IPS DF 6.9 (cell line): Measurements from ENCODE around the gene PLB1.
A peak's percentile ranks its signal among the peaks of the same experiment; 100 is the strongest.

Experiments used
- DNase-seq: peaks from one replicate; pipeline ENCODE4 v3.0.0-alpha.2; 2013; ENCODE audit warnings: low read depth, low spot score
- H3K27ac ChIP-seq: one replicate; pipeline ENCODE4 v1.5.1; 2013; ENCODE audit warnings: low read length, control low read depth
- H3K27me3 ChIP-seq: 2 replicates; pipeline ENCODE4 v1.6.1; 2013; ENCODE audit warnings: mild to moderate bottlenecking, low read length; ENCODE audit not compliant: control insufficient read depth, insufficient read depth
- H3K36me3 ChIP-seq: 2 replicates; pipeline ENCODE4 v1.6.1; 2013; ENCODE audit warnings: low read length; ENCODE audit not compliant: control insufficient read depth, insufficient read depth
- H3K4me1 ChIP-seq: 2 replicates; pipeline ENCODE4 v1.6.1; 2013; ENCODE audit warnings: low read length; ENCODE audit not compliant: control insufficient read depth, insufficient read depth
- H3K4me3 ChIP-seq: 2 replicates; pipeline ENCODE4 v1.5.1; 2013; ENCODE audit warnings: mild to moderate bottlenecking, low read length
- H3K9me3 ChIP-seq: 2 replicates; pipeline ENCODE4 v1.6.1; 2013; ENCODE audit warnings: low read length, inconsistent platforms; ENCODE audit not compliant: control insufficient read depth, insufficient read depth
- WGBS: extraction: QIAGEN DNeasy Blood & Tissue Kit; methylation state at CpG from one replicate; pipeline ENCODE4 v1.1.7; 2013; ENCODE audit warnings: mixed read lengths, missing lambda C conversion rate; ENCODE audit not compliant: insufficient read length, insufficient coverage; 5-methylcytosine and 5-hydroxymethylcytosine counted together

Gene PLB1

GRCh38 chr2:28558158-28558820 is 62.4 kb downstream of the PLB1 start:
- no CpG with 5 or more reads among the region's 5 CpGs for WGBS
- H3K4me1 ChIP-seq, result no peaks in the 10 kb centered on the region
- no peak overlapping the region for H3K4me3 ChIP-seq
- H3K36me3 ChIP-seq, result no peaks in the 10 kb centered on the region
- H3K27me3 ChIP-seq, result no peaks in the 10 kb centered on the region
- no peak for DNase-seq
- no peak overlapping the region for H3K27ac ChIP-seq
- no peaks in the 10 kb centered on the region for H3K9me3 ChIP-seq

- Histone ChIP-seq H3K4me1 (no peaks in the 10 kb centered on the region), H3K27me3 (no peaks in the 10 kb centered on the region), H3K4me3 (no peak overlapping the region), H3K9me3 (no peaks in the 10 kb centered on the region), H3K36me3 (no peaks in the 10 kb centered on the region), H3K27ac (no peak overlapping the region)
- DNase-seq, result no peak
- WGBS, result no CpG with 5 or more reads among the region's 4 CpGs
Observed at GRCh38 chr2:28558918-28559317, 63.1 kb downstream of the PLB1 start.

- Histone ChIP-seq H3K27ac (no peak overlapping the region), H3K4me3 (no peak overlapping the region), H3K9me3 (no peaks in the 10 kb centered on the region), H3K36me3 (no peaks in the 10 kb centered on the region), H3K4me1 (0 out of 2 replicates have a peak, but pooled peaks cover 2% of the 10 kb centered on the region), H3K27me3 (no peaks in the 10 kb centered on the region)
- WGBS, result no CpG with 5 or more reads among the region's 1 CpG
- DNase-seq, result no peak
Observed at GRCh38 chr2:28563869-28564268, 68.0 kb downstream of the PLB1 start.

GRCh38 chr2:28564346-28564745 is 68.5 kb downstream of the PLB1 start:
- DNase-seq, result no peak
- no peaks in the 10 kb centered on the region for H3K36me3 ChIP-seq
- H3K9me3 ChIP-seq, result no peaks in the 10 kb centered on the region
- no CpG with 5 or more reads among the region's 4 CpGs for WGBS
- H3K27me3 ChIP-seq, result no peaks in the 10 kb centered on the region
- H3K27ac ChIP-seq, result no peak overlapping the region
- 0 out of 2 replicates have a peak, but pooled peaks cover 2% of the 10 kb centered on the region for H3K4me1 ChIP-seq
- H3K4me3 ChIP-seq, result no peak overlapping the region

- WGBS, result no CpG with 5 or more reads among the region's 4 CpGs
- 0 out of 2 replicates have a peak, but pooled peaks cover 2% of the 10 kb centered on the region for H3K4me1 ChIP-seq
- DNase-seq, result no peak
- H3K27me3 ChIP-seq, result no peaks in the 10 kb centered on the region
- H3K36me3 ChIP-seq, result no peaks in the 10 kb centered on the region
- H3K9me3 ChIP-seq, result no peaks in the 10 kb centered on the region
- H3K4me3 ChIP-seq, result no peak overlapping the region
- H3K27ac ChIP-seq, result no peak overlapping the region
Observed at GRCh38 chr2:28565033-28565432, 69.2 kb downstream of the PLB1 start.

DNA sequence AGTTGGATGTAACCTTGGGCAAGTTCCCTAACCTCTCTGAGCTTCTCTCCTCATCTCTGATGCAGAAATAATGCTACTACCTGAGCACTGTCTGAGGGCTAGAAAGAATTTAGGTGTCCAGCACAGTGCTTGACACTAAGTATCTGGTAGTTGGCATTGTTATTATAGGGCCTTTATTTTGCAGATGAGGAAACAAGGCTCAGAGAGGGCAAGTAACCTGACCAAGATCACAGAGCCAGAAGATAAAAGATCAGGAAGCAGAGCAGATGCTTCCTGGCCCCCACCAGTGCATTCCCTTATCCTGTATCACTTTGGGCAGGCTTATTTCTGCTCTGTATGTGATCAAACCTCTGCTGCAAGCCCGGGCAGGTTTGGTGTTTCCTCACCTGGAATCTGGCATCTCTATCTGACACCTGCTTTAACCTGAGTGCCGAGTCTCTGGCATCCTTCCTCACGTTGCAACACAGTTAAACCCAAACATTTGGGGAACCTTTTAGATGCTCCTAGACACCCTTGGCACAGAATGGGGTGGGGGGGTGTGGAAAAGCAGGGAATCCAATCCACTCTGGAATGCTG is 69.9 kb downstream of the PLB1 start:
- no peaks in the 10 kb centered on the region for H3K27me3 ChIP-seq
- WGBS, result no CpG with 5 or more reads among the region's 3 CpGs
- H3K4me3 ChIP-seq, result no peak overlapping the region
- DNase-seq, result no peak
- H3K27ac ChIP-seq, result no peak overlapping the region
- no peaks in the 10 kb centered on the region for H3K36me3 ChIP-seq
- H3K9me3 ChIP-seq, result no peaks in the 10 kb centered on the region
- H3K4me1 ChIP-seq, result 0 out of 2 replicates have a peak, but pooled peaks cover 2% of the 10 kb centered on the region

GRCh38 chr2:28566521-28567041 is 70.7 kb downstream of the PLB1 start:
- DNase-seq, result peak; percentile 45
- Histone ChIP-seq H3K27ac (no peak overlapping the region), H3K36me3 (no peaks in the 10 kb centered on the region), H3K4me3 (peak overlapping the region; percentile 75; the same call in 1 of the 2 replicates), H3K27me3 (no peaks in the 10 kb centered on the region), H3K4me1 (0 out of 2 replicates have a peak, but pooled peaks cover 2% of the 10 kb centered on the region), H3K9me3 (no peaks in the 10 kb centered on the region)
- WGBS, result no CpG with 5 or more reads among the region's 38 CpGs

DNA sequence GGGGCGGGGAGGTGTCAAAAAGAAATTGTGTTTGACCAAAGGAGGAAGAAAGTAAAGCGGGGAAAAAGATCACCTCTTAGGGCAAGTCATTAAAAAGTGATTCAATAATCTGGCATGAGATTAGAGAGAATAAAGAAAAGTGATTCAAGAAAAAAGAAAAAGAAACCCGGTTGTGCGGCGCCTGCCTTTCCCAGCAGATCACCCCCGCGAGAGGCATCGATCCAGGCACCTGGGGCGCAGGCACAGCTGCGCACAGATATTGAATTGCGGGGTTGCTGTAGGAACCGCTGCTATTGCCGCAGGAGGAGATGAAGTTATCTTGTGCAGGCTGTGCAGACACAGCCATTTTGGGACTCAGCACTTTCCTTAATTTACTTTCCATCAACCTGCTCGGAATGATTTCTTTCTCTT is 71.2 kb downstream of the PLB1 start:
- WGBS, result no CpG with 5 or more reads among the region's 14 CpGs

GRCh38 chr2:28568036-28568435 is 72.2 kb downstream of the PLB1 start:
- H3K4me3 ChIP-seq, result no peak overlapping the region
- H3K27ac ChIP-seq, result no peak overlapping the region
- 0 out of 2 replicates have a peak, but pooled peaks cover 2% of the 10 kb centered on the region for H3K4me1 ChIP-seq
- H3K9me3 ChIP-seq, result no peaks in the 10 kb centered on the region
- no peaks in the 10 kb centered on the region for H3K27me3 ChIP-seq
- H3K36me3 ChIP-seq, result no peaks in the 10 kb centered on the region
- WGBS, result no CpG with 5 or more reads among the region's 2 CpGs
- no peak for DNase-seq

More for the DNA sequence above, 71.2 kb downstream of the PLB1 start:
- Histone ChIP-seq H3K9me3 (no peaks in the 10 kb centered on the region), H3K27me3 (no peaks in the 10 kb centered on the region), H3K4me3 (peak overlapping the region; percentile 38; the same call in 1 of the 2 replicates), H3K36me3 (no peaks in the 10 kb centered on the region), H3K27ac (no peak overlapping the region), H3K4me1 (0 out of 2 replicates have a peak, but pooled peaks cover 2% of the 10 kb centered on the region)
- no peak for DNase-seq

- Histone ChIP-seq H3K27ac (no peak overlapping the region), H3K9me3 (no peaks in the 10 kb centered on the region), H3K4me1 (0 out of 2 replicates have a peak, but pooled peaks cover 2% of the 10 kb centered on the region), H3K4me3 (no peak overlapping the region), H3K27me3 (no peaks in the 10 kb centered on the region), H3K36me3 (no peaks in the 10 kb centered on the region)
- no CpG with 5 or more reads among the region's 5 CpGs for WGBS
- no peak for DNase-seq
Observed at GRCh38 chr2:28568533-28568932, 72.7 kb downstream of the PLB1 start.
